Astrocyte (in vitro differentiated cells and primary cell): Measurements from ENCODE around the gene LTBP3. TPM values are rescaled to one million over a fixed set of nuclear protein-coding genes. Genes with fewer than 3 reads are reported as not detected.

Source experiments
- DNase-seq: peaks from one replicate; pipeline ENCODE4 v3.0.0-alpha.2; 2010; ENCODE audit warnings: low read depth
- FAIRE-seq: peaks from 2 replicates; lab custom pipeline; 2011; peaks lifted over from hg19 to GRCh38; lab: Jason Lieb, UNC
- H2AFZ ChIP-seq: 2 replicates; pipeline ENCODE4 v1.6.0; 2012; ENCODE audit warnings: low read depth, low read length, inconsistent platforms
- H3K27ac ChIP-seq: 2 replicates; pipeline ENCODE4 v1.5.1; 2011; ENCODE audit warnings: low read depth, low read length, inconsistent platforms
- H3K27me3 ChIP-seq: 2 replicates; pipeline ENCODE4 v1.6.0; 2011; ENCODE audit warnings: low read length, inconsistent platforms; ENCODE audit not compliant: insufficient read depth
- H3K36me3 ChIP-seq: 2 replicates; pipeline ENCODE4 v1.5.1; 2011; ENCODE audit warnings: low read length, inconsistent platforms; ENCODE audit not compliant: insufficient read depth
- H3K4me1 ChIP-seq: 2 replicates; pipeline ENCODE4 v1.5.1; 2011; ENCODE audit warnings: low read length, inconsistent platforms; ENCODE audit not compliant: insufficient read depth
- H3K4me2 ChIP-seq: 2 replicates; pipeline ENCODE4 v1.6.0; 2012; ENCODE audit warnings: low read length, inconsistent platforms
- H3K4me3 ChIP-seq: 2 replicates; pipeline ENCODE4 v1.5.1; 2011; ENCODE audit warnings: low read depth, mild to moderate bottlenecking, low read length, inconsistent platforms; ENCODE audit not compliant: insufficient read depth
- H3K79me2 ChIP-seq: 2 replicates; pipeline ENCODE4 v1.6.0; 2012; ENCODE audit warnings: mild to moderate bottlenecking, low read length, inconsistent platforms; ENCODE audit not compliant: insufficient read depth
- H3K9ac ChIP-seq: 2 replicates; pipeline ENCODE4 v1.6.0; 2012; ENCODE audit warnings: mild to moderate bottlenecking, low read length, inconsistent platforms
- H3K9me3 ChIP-seq: 2 replicates; pipeline ENCODE4 v1.5.1; 2012; ENCODE audit warnings: low read depth, mild to moderate bottlenecking, low read length, inconsistent platforms; ENCODE audit not compliant: insufficient read depth
- H4K20me1 ChIP-seq: 2 replicates; pipeline ENCODE4 v1.6.0; 2012; ENCODE audit warnings: low read length, inconsistent platforms; ENCODE audit not compliant: insufficient read depth
- H3K27ac Mint-ChIP-seq: one replicate; pipeline ENCODE4 v1.8.0; 2021; ENCODE audit warnings: mild to moderate bottlenecking, mixed read lengths; ENCODE audit not compliant: unreplicated experiment
- H3K27me3 Mint-ChIP-seq: one replicate; pipeline ENCODE4 v1.8.0; 2021; ENCODE audit warnings: low read depth, mixed read lengths; ENCODE audit not compliant: unreplicated experiment
- H3K36me3 Mint-ChIP-seq: one replicate; pipeline ENCODE4 v1.8.0; 2021; ENCODE audit warnings: low read depth, mixed read lengths; ENCODE audit not compliant: unreplicated experiment
- H3K4me1 Mint-ChIP-seq: one replicate; pipeline ENCODE4 v1.8.0; 2021; ENCODE audit warnings: low read depth, mixed read lengths; ENCODE audit not compliant: unreplicated experiment
- H3K4me3 Mint-ChIP-seq: one replicate; pipeline ENCODE4 v1.8.0; 2021; ENCODE audit warnings: mild to moderate bottlenecking, moderate library complexity, mixed read lengths; ENCODE audit not compliant: unreplicated experiment
- H3K9me3 Mint-ChIP-seq: one replicate; pipeline ENCODE4 v1.8.0; 2021; ENCODE audit warnings: mild to moderate bottlenecking, mixed read lengths; ENCODE audit not compliant: unreplicated experiment
- CTCF ChIP-seq: IDR thresholded peaks from 2 replicates; pipeline ENCODE4 v1.5.1; 2011; ENCODE audit warnings: low read depth, mild to moderate bottlenecking, inconsistent platforms, low read length, moderate library complexity; ENCODE audit not compliant: insufficient read depth
- EZH2 ChIP-seq: IDR thresholded peaks from 2 replicates; pipeline ENCODE4 v1.6.1; 2012; ENCODE audit warnings: mild to moderate bottlenecking, low read length, inconsistent platforms; ENCODE audit not compliant: insufficient read depth
- total RNA-seq: library from RNA; stranded (reverse); gene quantifications from 2 replicates; pipeline ENCODE4 v1.2.1, GENCODE V29; 2021

Gene LTBP3
- total RNA-seq, 1 donor from 2014 or later = 33.2 TPM

- DNase-seq = no peak
- no peaks in the 10 kb centered on the region for H3K27me3 ChIP-seq
- H3K4me1 ChIP-seq = peaks cover 8% of the 10 kb centered on the region
- Mint-ChIP-seq H3K27me3 (peaks cover 6% of the 10 kb centered on the region), H3K27ac (peak overlapping the region; percentile 58), H3K36me3 (peaks cover 12% of the 10 kb centered on the region), H3K4me3 (no peak overlapping the region), H3K4me1 (peaks cover 4% of the 10 kb centered on the region), H3K9me3 (no peaks in the 10 kb centered on the region)
- H3K36me3 ChIP-seq = peaks cover 16% of the 10 kb centered on the region
- no peak overlapping the region for H3K4me3 ChIP-seq
- peak overlapping the region; percentile 91 for H3K4me2 ChIP-seq
- no peaks in the 10 kb centered on the region for H3K9me3 ChIP-seq
- H3K79me2 ChIP-seq = no peaks in the 10 kb centered on the region
- H3K9ac ChIP-seq = no peak overlapping the region
- H4K20me1 ChIP-seq = peaks cover 74% of the 10 kb centered on the region
- FAIRE-seq = no peak
- no peak overlapping the region for H2AFZ ChIP-seq
- H3K27ac ChIP-seq = no peak overlapping the region
- no peak for TF ChIP-seq CTCF
- no peak for TF ChIP-seq EZH2
These were observed 19.0 kb downstream of the LTBP3 start for GRCh38 chr11:65538915-65539743.

GRCh38 chr11:65538232-65538914 lies 19.8 kb downstream of the LTBP3 start:
- Histone ChIP-seq H4K20me1 (peaks cover 73% of the 10 kb centered on the region), H3K36me3 (peaks cover 16% of the 10 kb centered on the region), H3K27ac (no peak overlapping the region), H3K4me2 (no peak overlapping the region), H2AFZ (no peak overlapping the region), H3K4me1 (peaks cover 8% of the 10 kb centered on the region), H3K9ac (no peak overlapping the region), H3K9me3 (no peaks in the 10 kb centered on the region), H3K79me2 (no peaks in the 10 kb centered on the region), H3K4me3 (no peak overlapping the region), H3K27me3 (no peaks in the 10 kb centered on the region)
- no peak for TF ChIP-seq CTCF
- TF ChIP-seq EZH2 = no peak
- Mint-ChIP-seq H3K27me3 (peaks cover 2% of the 10 kb centered on the region), H3K27ac (peak overlapping the region; percentile 34), H3K36me3 (peaks cover 8% of the 10 kb centered on the region), H3K4me3 (peak overlapping the region; percentile 34), H3K4me1 (peaks cover 4% of the 10 kb centered on the region), H3K9me3 (no peaks in the 10 kb centered on the region)
- FAIRE-seq (no peak), DNase-seq (no peak)
